Stimulated activated CD8-positive, alpha-beta memory T cell treated with anti-CD3 and anti-CD28 coated beads, Interleukin-12 subunit alpha, Interleukin-12 subunit beta, amount 100 ng/mL, for 24 hours (primary cell): Measurements from ENCODE around the gene MRPS15.

Source experiments
- DNase-seq: peaks from one replicate; pipeline ENCODE4 v3.0.0-alpha.2; 2020; ENCODE audit errors: extremely low read depth

MRPS15 gene

DNA sequence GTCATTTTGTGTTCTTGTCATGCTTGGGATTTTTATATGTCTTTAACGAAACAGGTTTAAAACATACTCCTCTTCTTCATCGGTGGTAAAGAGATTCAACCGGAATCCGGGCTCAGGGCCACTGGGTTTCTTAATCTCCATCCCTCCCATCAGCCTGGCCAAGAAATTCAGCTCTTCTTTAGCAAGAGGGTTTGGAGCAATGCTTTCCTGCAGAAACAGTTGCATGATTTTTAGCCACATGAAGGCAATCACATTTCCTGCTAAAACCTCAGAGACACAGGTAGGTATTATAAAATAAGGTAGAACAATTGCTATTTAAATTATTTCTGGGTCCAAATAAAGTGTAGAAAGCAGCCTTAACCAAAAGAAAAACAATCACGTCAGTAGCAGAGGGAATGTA is 43.8 kb downstream of the MRPS15 start:
- no peak for DNase-seq

DNA sequence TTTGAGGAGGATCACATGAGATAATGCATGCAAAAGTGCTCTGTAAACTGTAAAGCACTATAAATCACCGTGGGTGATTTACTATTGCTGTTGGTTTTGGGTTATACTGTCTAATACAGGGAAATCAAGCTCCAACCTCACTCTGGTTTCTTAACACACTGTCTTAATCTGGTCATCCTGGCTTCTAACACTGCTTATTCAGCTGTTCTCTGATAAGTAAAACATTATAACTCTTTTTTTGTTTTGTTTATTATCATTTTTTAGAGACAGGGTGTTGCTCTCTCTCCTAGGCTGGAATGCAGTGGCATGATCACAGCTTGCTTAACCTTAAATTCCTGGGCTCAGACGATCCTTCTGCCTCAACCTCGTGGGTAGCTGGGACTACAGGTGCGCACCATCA is 44.6 kb downstream of the MRPS15 start:
- DNase-seq = no peak

DNA sequence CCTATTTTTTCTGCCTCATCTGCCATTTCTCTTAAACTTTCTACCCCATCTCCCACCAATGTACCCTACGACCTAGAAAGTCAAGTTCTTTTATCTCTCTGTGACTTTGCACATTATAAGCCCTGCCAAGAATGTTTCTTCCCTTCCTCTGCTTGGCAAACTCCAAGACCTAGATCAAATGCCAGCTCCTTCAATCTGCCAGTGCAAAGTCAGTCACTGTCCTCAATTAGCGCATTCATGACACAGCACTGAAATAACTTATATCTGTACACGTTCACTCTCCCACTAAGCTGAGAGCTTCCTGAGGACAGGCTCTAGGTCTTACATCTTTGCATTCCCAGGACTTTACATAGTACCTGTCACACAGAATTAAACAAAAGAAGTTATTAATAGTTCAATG is 45.0 kb downstream of the MRPS15 start:
- DNase-seq = no peak

DNA sequence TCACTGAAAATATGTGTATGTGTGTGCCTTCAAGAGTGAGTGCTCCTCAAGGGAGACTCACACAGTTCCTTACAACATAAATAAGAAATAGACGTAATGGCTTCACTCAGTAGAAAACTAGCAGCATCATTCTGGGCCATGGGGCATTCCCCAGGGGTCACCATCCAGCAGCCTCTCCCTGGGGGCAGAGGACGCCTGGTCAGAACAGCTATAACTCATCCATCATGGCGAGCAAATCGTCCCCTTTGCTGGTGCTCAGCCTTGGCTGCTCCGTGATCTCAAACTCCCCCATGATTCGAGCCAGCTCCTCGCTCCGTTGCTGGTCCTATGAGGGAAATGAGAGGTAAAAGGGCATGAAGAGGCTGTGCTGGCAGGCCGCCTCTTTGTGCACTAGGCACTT is 46.3 kb downstream of the MRPS15 start:
- no peak for DNase-seq

DNA sequence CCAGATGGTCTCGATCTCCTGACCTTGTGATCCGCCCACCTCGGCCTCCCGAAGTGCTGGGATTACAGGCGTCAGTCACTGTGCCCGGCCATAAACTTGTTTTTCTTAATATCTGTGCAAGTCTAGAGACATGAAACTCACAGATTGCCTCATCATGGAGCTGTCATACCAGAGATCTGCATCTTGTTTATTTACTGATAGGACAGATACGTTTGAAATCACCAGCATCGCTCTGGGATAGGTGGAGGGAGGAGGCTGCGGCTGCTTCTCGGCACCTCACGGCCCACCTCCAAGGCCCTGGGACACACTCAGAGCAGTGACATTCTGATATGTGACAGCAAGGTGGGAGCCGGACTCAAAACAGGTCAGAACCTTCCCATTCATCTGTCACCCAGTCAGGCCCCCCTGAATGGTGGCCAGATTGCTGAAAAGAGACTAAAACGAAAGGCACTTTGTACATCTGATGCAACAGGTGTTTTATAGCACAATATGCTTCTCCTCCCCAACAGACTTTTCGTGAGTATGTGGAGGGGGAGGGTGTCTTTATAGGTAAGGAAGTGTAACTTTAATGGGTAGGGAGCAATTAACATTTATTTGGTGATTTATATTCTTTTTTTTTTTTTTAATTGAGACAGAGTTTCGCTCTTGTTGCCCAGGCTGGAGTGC is 48.4 kb downstream of the MRPS15 start:
- no peak for DNase-seq

DNA sequence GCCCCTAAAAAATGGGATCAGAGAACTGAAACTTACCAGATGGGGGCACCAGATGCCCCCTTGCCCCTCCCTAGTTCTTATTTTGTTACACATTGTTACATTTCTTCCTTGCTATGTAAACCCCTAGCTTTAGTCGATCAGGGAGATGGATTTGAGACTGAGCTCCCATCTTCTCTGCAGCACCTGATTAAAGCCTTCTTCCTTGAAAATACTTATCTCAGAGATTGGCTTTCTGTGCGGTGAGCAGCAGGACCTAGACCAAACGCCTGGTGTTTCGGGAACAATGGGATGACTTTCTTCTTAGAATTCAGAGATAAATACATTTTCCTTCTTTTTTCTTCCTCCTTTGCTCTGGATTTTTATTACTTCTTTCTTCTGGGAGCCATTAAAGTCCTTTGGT is 49.8 kb downstream of the MRPS15 start:
- no peak for DNase-seq

DNA sequence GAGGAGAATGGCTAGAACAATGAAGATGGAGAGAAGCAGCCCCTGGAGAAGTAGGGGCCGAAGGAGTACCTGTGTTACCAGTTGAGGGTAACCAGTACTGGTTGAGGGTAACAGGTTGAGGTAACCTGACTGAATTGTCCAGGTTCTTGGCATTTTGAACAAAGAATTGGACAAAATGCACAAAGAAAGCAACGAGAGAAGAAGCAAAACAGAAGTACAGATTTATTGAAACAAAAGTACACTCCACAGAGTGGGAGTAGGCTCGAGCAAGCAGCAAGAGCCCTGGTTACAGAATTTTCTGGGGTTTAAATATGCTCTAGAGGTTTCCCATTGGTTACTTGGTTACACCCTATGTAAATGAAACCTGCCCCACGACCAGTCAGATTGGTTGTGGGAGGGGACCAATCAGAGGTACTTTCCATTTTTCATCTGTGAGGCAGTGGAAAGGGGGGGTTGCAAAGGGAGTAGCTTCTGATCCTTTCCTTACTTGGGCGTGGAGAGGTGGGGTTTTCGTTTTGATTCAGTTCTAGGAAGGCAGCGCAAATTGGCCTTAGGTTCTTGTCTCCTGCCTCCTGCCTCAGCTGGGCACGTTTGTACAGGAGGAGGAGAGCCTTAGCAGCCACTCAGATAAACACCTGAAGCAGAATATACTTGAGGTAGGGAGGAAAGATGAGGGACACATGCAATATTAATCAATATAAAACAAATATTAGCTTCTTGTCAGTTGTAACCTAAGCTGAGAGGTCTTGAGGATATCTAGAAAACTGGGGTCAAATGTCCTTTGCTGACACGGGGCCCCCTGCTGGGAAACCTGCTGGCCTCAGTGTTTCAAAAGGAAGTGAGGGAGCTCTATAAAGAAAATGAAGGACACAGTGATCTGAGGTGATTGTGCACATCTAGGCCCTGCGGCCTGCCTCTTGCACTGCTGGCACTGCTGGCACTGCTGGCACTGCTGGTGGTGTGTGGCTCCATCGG is 52.2 kb downstream of the MRPS15 start:
- no peak for DNase-seq

DNA sequence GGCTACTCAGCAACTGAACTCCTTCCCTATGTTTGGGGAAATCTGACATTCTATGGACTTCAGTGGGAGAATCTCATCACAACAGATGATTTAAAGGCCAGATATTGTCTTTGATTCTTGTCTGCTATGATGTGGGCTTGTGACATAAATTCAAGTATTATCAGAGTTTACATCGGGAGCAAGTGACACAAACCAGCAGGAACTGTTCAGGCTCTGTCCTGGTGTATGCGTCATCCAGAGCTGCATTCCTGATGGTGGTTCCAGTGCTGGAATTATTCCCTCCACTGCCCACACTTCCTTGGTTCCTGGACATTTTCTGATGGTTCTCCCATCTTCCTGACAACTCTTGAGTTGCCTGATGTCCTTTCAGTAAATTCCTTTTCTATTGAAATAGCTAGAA is 55.7 kb downstream of the MRPS15 start:
- no peak for DNase-seq

DNA sequence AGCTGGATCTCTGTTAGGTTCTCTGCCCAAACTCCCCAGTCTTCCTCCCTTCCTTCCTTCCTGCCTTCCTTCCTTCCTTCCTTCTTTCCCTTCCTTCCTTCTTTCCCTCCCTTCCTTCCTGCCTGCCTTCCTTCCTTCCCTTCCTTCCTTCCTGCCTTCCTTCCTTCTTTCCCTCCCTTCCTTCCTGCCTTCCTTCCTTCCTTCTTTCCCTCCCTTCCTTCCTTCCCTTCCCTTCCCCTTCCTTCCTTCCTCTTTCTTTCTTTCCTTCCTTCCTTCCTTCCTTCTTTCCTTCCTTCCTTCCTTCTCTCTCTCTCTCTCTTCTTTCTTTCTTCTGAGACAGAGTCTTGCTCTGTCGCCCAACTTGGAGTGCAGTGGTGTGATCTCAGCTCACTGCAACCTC is 57.7 kb downstream of the MRPS15 start:
- DNase-seq = no peak
